ENCODE measurements around the gene DDO.

DDO gene

DNA sequence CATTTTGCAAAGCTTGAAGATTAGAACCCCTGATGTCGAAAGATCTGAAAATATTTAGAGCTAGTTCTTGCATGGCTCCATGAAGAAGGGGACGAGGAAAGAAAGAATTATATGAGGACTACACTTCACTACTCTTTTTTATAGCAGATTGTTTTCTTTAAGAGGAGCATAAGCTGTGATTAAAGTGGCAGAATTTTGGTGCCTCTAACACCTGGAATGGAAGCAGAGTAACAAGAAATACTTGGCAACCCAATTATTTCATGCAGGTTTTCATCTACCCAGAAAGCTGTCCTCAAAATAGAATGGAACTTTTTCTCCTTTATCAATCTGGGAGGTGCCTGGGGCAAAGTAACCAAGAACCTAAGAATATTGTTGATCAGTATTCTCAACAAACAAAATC lies 61.2 kb downstream of the DDO start:
- no peaks in the 10 kb centered on the region for H3K79me2 ChIP-seq (ENCODE audit: insufficient read depth, low read length)
- no peak overlapping the region for H3K9ac ChIP-seq (ENCODE audit: low read length)
- no peaks in the 10 kb centered on the region for H3K27me3 ChIP-seq (ENCODE audit: low read length)
- H3F3A ChIP-seq (ENCODE audit: insufficient read depth): no peaks in the 10 kb centered on the region
- no peak for TF ChIP-seq EZH2phosphoT487 (conservative IDR thresholded peaks at IDR 0.05; ENCODE audit: low read length)
- TF ChIP-seq, protein P1, sequence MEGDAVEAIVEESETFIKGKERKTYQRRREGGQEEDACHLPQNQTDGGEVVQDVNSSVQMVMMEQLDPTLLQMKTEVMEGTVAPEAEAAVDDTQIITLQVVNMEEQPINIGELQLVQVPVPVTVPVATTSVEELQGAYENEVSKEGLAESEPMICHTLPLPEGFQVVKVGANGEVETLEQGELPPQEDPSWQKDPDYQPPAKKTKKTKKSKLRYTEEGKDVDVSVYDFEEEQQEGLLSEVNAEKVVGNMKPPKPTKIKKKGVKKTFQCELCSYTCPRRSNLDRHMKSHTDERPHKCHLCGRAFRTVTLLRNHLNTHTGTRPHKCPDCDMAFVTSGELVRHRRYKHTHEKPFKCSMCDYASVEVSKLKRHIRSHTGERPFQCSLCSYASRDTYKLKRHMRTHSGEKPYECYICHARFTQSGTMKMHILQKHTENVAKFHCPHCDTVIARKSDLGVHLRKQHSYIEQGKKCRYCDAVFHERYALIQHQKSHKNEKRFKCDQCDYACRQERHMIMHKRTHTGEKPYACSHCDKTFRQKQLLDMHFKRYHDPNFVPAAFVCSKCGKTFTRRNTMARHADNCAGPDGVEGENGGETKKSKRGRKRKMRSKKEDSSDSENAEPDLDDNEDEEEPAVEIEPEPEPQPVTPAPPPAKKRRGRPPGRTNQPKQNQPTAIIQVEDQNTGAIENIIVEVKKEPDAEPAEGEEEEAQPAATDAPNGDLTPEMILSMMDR (IDR thresholded peaks at IDR 0.05; ENCODE audit: insufficient read depth, low read length, poor library complexity, severe bottlenecking): no peak
- H3K4me2 ChIP-seq (ENCODE audit: low read depth, low read length, poor library complexity, severe bottlenecking): no peak overlapping the region
- H2AFZ ChIP-seq (ENCODE audit: low read depth, low read length, severe bottlenecking): no peak overlapping the region
- no peaks in the 10 kb centered on the region for H3K36me3 ChIP-seq (ENCODE audit: low read length)
- no peak overlapping the region for H3K27ac ChIP-seq (ENCODE audit: low read depth, low read length)
- H3K9me3 ChIP-seq (ENCODE audit: insufficient read depth, low read length): no peaks in the 10 kb centered on the region
- H3K4me3 ChIP-seq (ENCODE audit: insufficient read depth, low read length, poor library complexity, severe bottlenecking): no peak overlapping the region
- no peaks in the 10 kb centered on the region for H4K20me1 ChIP-seq (ENCODE audit: low read depth, low read length)
- H3K9me2 ChIP-seq (replicated peaks; ENCODE audit: insufficient read depth, low read length): no peaks in the 10 kb centered on the region

GRCh38 chr6:110353457-110354001 lies 61.8 kb downstream of the DDO start:
- no peak overlapping the region for H3K9ac ChIP-seq (ENCODE audit: low read length)
- no peak overlapping the region for H3K27ac ChIP-seq (ENCODE audit: low read depth, low read length)
- H3K9me3 ChIP-seq (ENCODE audit: insufficient read depth, low read length): no peaks in the 10 kb centered on the region
- H3K9me2 ChIP-seq (replicated peaks; ENCODE audit: insufficient read depth, low read length): no peaks in the 10 kb centered on the region
- H3K36me3 ChIP-seq (ENCODE audit: low read length): no peaks in the 10 kb centered on the region
- TF ChIP-seq, protein P1 (IDR thresholded peaks at IDR 0.05; ENCODE audit: insufficient read depth, low read length, poor library complexity, severe bottlenecking): no peak
- no peak for TF ChIP-seq EZH2phosphoT487 (conservative IDR thresholded peaks at IDR 0.05; ENCODE audit: low read length)
- H3K4me2 ChIP-seq (ENCODE audit: low read depth, low read length, poor library complexity, severe bottlenecking): no peak overlapping the region
- no peak overlapping the region for H3K4me3 ChIP-seq (ENCODE audit: insufficient read depth, low read length, poor library complexity, severe bottlenecking)
- H3F3A ChIP-seq (ENCODE audit: insufficient read depth): no peaks in the 10 kb centered on the region
- no peaks in the 10 kb centered on the region for H3K27me3 ChIP-seq (ENCODE audit: low read length)
- H3K79me2 ChIP-seq (ENCODE audit: insufficient read depth, low read length): no peaks in the 10 kb centered on the region
- H2AFZ ChIP-seq (ENCODE audit: low read depth, low read length, severe bottlenecking): no peak overlapping the region
- no peaks in the 10 kb centered on the region for H4K20me1 ChIP-seq (ENCODE audit: low read depth, low read length)

- Histone ChIP-seq H3K27ac (ENCODE audit: low read depth, low read length) (no peak overlapping the region), H2AFZ (ENCODE audit: low read depth, low read length, severe bottlenecking) (no peak overlapping the region), H3K36me3 (ENCODE audit: low read length) (no peaks in the 10 kb centered on the region), H3K9ac (ENCODE audit: low read length) (no peak overlapping the region), H3K9me3 (ENCODE audit: insufficient read depth, low read length) (no peaks in the 10 kb centered on the region), H3K4me3 (ENCODE audit: insufficient read depth, low read length, poor library complexity, severe bottlenecking) (no peak overlapping the region), H3K27me3 (ENCODE audit: low read length) (no peaks in the 10 kb centered on the region), H3K9me2 (replicated peaks; ENCODE audit: insufficient read depth, low read length) (no peaks in the 10 kb centered on the region), H4K20me1 (ENCODE audit: low read depth, low read length) (no peaks in the 10 kb centered on the region), H3K79me2 (ENCODE audit: insufficient read depth, low read length) (no peaks in the 10 kb centered on the region), H3F3A (ENCODE audit: insufficient read depth) (no peaks in the 10 kb centered on the region), H3K4me2 (ENCODE audit: low read depth, low read length, poor library complexity, severe bottlenecking) (no peak overlapping the region)
- TF ChIP-seq EZH2phosphoT487 (conservative IDR thresholded peaks at IDR 0.05; ENCODE audit: low read length): no peak
- TF ChIP-seq, protein P1 (IDR thresholded peaks at IDR 0.05; ENCODE audit: insufficient read depth, low read length, poor library complexity, severe bottlenecking): no peak
Observed at GRCh38 chr6:110352563-110353262, 62.7 kb downstream of the DDO start.
